ENCODE measurements around the gene PRKACA.

Gene PRKACA

DNA sequence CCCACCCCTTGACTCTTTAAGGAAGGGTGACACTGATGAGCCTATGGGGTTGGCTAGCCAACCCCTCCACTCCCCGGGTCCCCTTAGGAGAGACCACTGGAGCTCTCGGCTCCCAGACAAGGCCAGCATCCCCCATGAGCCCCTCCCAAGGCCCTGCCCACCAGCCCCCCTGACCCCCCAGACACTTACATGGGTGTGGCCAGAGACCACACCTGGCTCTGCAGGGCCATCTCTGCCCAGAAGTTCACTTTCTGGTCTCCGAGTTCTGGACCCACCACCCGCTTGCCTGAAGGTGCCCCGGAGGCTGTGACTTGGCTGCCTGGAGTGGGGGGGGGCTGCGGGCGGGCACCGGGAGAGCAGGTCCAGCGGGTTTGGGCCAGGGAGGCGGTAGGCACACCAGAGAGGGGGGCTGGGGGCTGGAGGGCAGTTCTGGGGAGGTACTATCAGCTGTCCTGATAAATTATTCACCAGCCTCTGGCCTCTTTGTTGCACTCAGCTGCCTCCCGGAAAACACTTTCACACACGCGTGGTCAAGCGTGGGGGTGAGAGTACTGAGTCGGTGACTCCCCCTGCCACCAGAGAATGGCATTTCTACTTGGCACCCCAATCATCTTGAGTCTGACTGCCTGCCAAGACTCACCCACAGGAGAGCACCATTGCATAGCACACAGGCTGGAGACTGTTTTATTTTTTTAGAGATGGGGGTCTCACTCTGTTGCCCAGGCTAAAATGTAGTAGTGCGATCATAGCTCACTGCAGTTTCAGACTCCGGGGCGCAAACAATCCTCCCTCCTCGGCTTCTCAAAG, 55.6 kb downstream of the PRKACA start, which contains the start of gene PALM3:
PALM3 (minus strand) TSS at position 326 of the 807 bp plus-strand sequence; CDS start at position 230, 96 bp downstream.
- DNase-seq (ENCODE audit: low read depth, low spot score) = no peak
- TF ChIP-seq, protein P1, sequence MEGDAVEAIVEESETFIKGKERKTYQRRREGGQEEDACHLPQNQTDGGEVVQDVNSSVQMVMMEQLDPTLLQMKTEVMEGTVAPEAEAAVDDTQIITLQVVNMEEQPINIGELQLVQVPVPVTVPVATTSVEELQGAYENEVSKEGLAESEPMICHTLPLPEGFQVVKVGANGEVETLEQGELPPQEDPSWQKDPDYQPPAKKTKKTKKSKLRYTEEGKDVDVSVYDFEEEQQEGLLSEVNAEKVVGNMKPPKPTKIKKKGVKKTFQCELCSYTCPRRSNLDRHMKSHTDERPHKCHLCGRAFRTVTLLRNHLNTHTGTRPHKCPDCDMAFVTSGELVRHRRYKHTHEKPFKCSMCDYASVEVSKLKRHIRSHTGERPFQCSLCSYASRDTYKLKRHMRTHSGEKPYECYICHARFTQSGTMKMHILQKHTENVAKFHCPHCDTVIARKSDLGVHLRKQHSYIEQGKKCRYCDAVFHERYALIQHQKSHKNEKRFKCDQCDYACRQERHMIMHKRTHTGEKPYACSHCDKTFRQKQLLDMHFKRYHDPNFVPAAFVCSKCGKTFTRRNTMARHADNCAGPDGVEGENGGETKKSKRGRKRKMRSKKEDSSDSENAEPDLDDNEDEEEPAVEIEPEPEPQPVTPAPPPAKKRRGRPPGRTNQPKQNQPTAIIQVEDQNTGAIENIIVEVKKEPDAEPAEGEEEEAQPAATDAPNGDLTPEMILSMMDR (IDR thresholded peaks at IDR 0.05; ENCODE audit: low read depth, low read length) = no peak

DNA sequence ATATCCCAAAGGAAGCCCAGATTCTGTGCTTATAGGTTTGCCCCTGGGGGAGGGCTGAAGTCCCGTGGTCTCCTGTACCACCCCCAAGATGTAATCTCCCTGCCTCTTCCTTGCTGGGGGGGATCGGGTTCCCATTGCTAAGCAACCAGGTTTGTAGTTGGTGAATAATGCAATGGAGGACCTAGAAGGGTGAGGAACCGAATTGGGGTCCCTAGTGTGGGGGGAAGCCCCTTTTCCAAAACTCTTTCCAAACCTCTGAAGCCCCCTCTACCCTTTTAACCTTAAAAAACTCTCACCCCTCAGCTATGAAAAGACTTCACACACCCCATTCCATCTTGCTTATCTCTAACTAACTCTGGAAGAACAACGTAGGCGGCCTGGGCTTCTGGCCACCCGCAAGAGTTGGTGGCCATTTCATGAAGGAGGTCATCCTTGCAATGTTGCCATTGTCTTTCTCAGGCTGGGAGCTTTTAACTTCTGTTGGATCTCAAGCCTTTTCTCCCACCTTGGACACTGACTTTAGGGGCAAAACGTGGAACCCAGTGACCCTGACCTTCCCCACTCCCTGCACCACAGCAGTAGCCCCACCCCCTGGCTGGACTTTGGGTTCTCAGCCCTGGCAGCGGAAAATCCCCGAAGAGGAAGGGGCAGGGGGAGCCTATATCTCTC, 56.3 kb downstream of the PRKACA start:
- H3K4me3 ChIP-seq (ENCODE audit: low read depth, low read length) = no peak overlapping the region
- no peak for DNase-seq (ENCODE audit: low read depth, low spot score)
- TF ChIP-seq, protein P1 (IDR thresholded peaks at IDR 0.05; ENCODE audit: low read depth, low read length) = no peak
- in situ Hi-C loops (cut with HindIII; ENCODE audit: low sequenced_read_pairs) = no loop called here

More for the DNA sequence above, 55.6 kb downstream of the PRKACA start, which contains the start of gene PALM3:
- H3K4me3 ChIP-seq (ENCODE audit: low read depth, low read length) = no peak within 1 kb of the TSS
- in situ Hi-C loops (cut with HindIII; ENCODE audit: low sequenced_read_pairs) = no loop called here

DNA sequence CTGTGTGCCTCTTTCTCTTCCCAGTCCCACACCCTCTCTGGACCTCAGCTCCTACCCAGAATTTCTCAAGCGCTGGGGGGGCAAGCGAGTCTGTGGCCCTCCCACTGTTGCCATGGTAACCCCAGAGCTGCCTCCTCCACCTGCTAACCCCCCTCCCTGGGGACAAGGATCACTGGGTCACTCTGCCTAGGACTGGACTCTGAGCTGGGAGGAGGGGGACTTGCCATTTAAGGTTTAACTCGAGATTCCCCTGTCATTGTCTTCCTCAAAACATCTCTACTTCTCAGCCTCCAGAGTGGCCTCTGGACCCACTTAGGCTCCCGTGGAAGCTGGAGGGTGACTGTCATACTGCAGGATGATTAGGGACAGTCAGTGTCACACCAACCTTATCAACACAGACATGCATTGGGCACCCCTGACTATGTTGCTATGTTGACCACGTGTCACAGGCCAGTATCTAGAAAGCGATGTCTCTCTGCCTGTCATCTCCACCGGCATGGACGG, 57.9 kb downstream of the PRKACA start:
- in situ Hi-C loops (cut with HindIII; ENCODE audit: low sequenced_read_pairs) = no loop called here
- TF ChIP-seq, protein P1 (IDR thresholded peaks at IDR 0.05; ENCODE audit: low read depth, low read length) = no peak
- no peak for DNase-seq (ENCODE audit: low read depth, low spot score)
- no peak overlapping the region for H3K4me3 ChIP-seq (ENCODE audit: low read depth, low read length)

DNA sequence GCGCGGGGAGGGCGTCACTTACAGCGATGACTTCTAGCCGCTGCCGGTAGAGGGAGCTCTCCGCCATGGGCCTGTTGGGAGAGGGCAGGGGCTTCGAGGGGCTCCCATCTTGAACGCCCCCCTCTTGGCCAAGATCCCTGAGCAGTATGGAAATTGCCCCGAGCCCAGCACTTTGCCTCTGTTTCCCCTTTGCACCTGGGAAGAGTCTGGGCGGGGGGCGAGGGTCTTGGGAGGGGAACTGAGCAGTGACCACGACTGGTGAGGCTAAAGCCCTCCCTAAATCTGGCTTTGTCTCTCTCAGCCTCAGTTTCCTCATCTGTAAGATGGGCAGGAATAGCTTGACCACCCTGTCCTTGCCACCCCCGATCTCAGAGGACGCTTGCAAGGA, 58.5 kb downstream of the PRKACA start:
- no peak overlapping the region for H3K4me3 ChIP-seq (ENCODE audit: low read depth, low read length)
- DNase-seq (ENCODE audit: low read depth, low spot score) = no peak
- in situ Hi-C loops (cut with HindIII; ENCODE audit: low sequenced_read_pairs) = no loop called here
- TF ChIP-seq, protein P1 (IDR thresholded peaks at IDR 0.05; ENCODE audit: low read depth, low read length) = peak; percentile 78

DNA sequence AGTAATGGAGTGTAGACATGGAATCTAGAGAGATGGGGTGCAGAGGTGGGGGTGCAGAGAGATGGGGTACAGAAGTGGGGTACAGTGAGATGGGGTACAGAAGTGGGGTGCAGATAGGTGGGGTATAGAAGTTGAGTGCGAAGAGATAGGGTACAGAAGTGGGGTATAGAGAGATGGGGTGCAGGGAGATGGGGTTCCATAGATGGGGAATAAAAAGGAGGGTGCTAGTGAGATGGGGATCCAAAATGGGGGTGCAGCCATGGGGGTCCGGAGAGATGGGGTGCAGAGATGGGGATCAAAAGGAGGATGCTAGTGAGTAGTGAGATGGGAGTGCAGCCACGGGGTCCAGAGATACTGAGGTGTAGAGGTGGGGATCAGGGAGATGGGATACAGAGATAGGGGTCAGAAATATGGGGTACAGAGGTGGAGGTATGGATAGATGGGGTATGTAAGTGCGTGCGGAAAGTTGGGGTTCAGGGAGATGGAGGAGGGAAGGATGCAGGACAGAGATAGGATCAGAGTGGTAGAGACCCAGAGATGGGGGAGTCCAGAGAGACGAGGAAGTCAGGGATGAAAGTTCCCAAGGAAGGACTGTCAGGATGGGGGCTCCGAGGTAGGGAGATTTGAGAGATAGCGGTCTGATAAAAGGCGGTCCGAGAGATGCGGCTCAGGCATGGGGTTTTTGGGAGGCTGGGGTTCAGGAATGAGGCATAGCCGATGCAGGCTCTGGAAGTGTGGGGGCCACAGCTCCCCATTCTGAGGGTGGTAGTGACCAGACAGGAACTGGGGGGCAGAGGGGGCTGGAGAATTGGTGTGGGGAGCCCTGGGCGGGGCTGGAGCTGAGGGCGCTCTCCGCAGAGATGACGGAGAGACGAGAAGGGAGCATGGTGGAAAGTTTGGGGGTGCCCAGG, 59.1 kb downstream of the PRKACA start:
- peak overlapping the region; percentile 32 for H3K4me3 ChIP-seq (ENCODE audit: low read depth, low read length)
- DNase-seq (ENCODE audit: low read depth, low spot score) = no peak
- TF ChIP-seq, protein P1 (IDR thresholded peaks at IDR 0.05; ENCODE audit: low read depth, low read length) = no peak
- in situ Hi-C loops (cut with HindIII; ENCODE audit: low sequenced_read_pairs) = no loop called here

All from astrocyte of the spinal cord (primary cell).